ENCODE measurements around the gene S100Z.

DNA sequence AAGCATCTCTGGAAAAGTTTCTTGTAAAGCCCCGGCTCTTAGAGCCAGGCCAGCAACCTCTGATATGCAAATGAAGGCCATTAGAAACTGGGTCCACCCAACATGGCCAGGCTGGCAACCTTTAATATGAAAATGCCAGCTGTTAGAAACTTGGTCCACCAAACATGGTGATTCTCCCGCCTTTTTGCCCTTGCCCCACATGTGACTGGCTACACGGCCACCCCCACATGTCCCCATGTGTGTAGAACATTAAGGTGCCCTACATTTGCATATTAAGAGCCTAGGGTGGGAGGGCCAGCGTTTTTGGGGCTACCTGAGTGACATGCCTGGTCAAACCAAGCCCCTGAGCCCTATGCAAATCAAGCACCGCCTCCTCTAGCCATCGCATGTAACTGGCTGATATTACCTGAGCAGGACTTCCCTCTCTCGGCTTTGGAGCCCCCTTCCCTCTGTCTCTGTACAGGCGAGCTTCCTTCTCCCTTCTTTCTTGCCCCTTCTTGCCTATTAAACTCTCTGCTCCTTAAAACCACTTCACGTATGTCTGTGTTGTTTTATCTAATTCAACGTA lies 39.0 kb downstream of the S100Z start:
- TF ChIP-seq, protein P1, sequence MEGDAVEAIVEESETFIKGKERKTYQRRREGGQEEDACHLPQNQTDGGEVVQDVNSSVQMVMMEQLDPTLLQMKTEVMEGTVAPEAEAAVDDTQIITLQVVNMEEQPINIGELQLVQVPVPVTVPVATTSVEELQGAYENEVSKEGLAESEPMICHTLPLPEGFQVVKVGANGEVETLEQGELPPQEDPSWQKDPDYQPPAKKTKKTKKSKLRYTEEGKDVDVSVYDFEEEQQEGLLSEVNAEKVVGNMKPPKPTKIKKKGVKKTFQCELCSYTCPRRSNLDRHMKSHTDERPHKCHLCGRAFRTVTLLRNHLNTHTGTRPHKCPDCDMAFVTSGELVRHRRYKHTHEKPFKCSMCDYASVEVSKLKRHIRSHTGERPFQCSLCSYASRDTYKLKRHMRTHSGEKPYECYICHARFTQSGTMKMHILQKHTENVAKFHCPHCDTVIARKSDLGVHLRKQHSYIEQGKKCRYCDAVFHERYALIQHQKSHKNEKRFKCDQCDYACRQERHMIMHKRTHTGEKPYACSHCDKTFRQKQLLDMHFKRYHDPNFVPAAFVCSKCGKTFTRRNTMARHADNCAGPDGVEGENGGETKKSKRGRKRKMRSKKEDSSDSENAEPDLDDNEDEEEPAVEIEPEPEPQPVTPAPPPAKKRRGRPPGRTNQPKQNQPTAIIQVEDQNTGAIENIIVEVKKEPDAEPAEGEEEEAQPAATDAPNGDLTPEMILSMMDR (IDR thresholded peaks at IDR 0.05): no peak
- no peak for TF ChIP-seq POLR2A (IDR thresholded peaks at IDR 0.05)
- TF ChIP-seq EP300 (IDR thresholded peaks at IDR 0.05): no peak
